ENCODE results near the gene RFTN2. TPM values are rescaled to one million over a fixed set of nuclear protein-coding genes. Genes with fewer than 3 reads are reported as not detected.
"Not testable (repeated sequence)": the region's sequence is repeated elsewhere in the genome, so short reads cannot be mapped to it uniquely, and the experiment has no call there.

The RFTN2 gene
- total RNA-seq, 1 experiment from 2014 or later: 0.21 TPM

DNA sequence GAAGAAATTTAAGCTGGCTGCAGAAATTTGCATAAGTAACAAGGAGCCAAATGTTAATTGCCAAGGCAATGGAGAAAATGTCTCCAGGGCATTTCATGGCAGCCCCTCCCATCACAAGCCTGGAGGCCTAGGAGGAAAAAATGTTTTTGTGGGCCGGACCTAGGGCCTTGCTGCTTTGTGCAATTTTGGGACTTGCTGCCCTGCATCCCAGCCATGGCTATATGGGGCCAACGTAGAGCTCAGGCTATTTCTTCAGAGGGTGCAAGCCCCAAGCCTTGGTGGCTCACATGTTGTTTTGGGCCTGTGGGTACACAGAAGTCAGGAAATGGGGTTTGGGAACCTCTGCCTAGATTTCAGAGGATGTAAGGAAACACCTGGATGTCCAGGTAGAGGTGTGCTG is 101.8 kb downstream of the RFTN2 start:
- DNase-seq (ENCODE audit: low read depth in 1 of 2, low spot score in 2 of 2): no peak
- Histone ChIP-seq H3K27ac (no peak overlapping the region), H3K9me3 (replicated peaks) (0 out of 2 replicates have a peak, but pooled peaks cover 2% of the 10 kb centered on the region), H3K4me1 (replicated peaks) (no peaks in the 10 kb centered on the region), H3K4me3 (no peak overlapping the region), H3K36me3 (no peaks in the 10 kb centered on the region), H3K27me3 (replicated peaks) (no peaks in the 10 kb centered on the region)

- H3K4me1 ChIP-seq (replicated peaks): no peaks in the 10 kb centered on the region
- no peak overlapping the region for H3K27ac ChIP-seq
- no peak for DNase-seq (ENCODE audit: low read depth in 1 of 2, low spot score in 2 of 2)
Measured at GRCh38 chr2:197571627-197572271, 103.6 kb downstream of the RFTN2 start.

DNA sequence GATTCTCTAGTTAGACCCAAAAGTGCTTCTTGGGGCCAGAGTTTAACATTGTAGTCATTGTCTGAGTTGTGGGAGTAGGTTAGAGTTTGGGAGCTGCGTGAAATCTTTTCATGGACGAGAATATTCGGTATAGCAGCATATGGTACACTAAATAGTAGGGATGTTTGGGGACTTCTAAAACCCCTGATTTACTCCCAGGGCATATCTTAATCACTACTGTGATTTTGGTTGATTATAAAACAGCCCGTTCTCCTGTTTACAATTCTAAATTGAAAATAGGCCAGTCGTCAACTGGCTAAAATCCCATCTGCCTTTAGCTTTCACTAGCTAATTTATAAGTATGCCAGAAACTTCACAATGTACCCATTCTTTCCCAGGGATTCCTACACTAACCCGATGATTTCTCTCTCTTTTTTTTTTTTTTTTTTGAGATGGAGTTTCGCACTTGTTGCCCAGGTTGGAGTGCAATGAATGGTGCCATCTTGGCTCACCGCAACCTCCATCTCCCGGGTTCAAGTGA is 115.2 kb downstream of the RFTN2 start:
- Histone ChIP-seq H3K4me1 (replicated peaks) (no peaks in the 10 kb centered on the region), H3K9me3 (replicated peaks) (no peaks in the 10 kb centered on the region), H3K27me3 (replicated peaks) (no peaks in the 10 kb centered on the region), H3K36me3 (peaks cover 19% of the 10 kb centered on the region), H3K4me3 (no peak overlapping the region), H3K27ac (no peak overlapping the region)
- no peak for DNase-seq (ENCODE audit: low read depth in 1 of 2, low spot score in 2 of 2)

More at GRCh38 chr2:197571627-197572271, 103.6 kb downstream of the RFTN2 start:
- 0 out of 2 replicates have a peak, but pooled peaks cover 2% of the 10 kb centered on the region for H3K9me3 ChIP-seq (replicated peaks)
- H3K4me3 ChIP-seq: no peak overlapping the region
- H3K36me3 ChIP-seq: no peaks in the 10 kb centered on the region
- H3K27me3 ChIP-seq (replicated peaks): no peaks in the 10 kb centered on the region

DNA sequence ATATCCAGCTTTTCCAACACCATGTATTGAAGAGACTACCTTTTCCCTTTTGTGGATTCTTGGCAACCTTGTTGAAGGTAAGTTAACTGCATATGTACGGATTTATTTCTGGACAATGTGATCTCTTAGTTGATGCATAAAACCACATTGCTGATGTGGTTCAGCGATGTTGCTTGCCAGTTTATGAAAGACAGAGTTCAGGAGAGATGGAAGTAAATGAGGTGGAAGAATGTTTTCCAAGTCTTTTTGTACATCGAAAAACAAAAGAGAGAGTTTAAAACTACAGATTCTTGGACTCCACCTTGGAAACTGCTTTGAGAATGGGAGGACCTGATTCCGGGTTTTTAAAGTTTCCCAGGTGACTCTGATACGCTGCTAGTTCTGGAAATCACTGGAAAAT is 115.7 kb downstream of the RFTN2 start:
- Histone ChIP-seq H3K9me3 (replicated peaks) (no peaks in the 10 kb centered on the region), H3K4me3 (no peak overlapping the region), H3K27me3 (replicated peaks) (no peaks in the 10 kb centered on the region), H3K36me3 (peaks cover 25% of the 10 kb centered on the region), H3K4me1 (replicated peaks) (no peaks in the 10 kb centered on the region), H3K27ac (no peak overlapping the region)
- no peak for DNase-seq (ENCODE audit: low read depth in 1 of 2, low spot score in 2 of 2)

DNA sequence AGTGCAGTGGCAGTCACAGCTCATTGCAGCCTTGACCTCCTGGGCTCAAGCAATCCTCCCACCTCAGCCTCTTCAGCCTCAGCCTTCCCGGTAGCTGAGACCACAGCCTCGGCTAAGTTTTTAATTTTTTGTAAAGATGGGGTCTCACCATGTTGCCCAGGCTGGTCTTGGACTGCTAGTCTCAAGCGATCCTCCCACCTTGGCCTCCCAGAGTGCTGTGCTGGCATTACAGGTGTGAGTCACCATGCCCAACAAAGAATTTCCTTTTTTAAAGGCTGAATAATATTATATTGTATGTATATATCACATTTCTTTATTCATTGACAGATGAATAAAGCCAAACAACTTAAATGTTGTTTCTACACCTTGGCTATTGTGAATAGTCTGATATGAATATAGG is 117.0 kb downstream of the RFTN2 start:
- Histone ChIP-seq H3K27ac (no peak overlapping the region), H3K4me1 (replicated peaks) (no peaks in the 10 kb centered on the region), H3K27me3 (replicated peaks) (no peaks in the 10 kb centered on the region), H3K9me3 (replicated peaks) (no peaks in the 10 kb centered on the region), H3K36me3 (peaks cover 38% of the 10 kb centered on the region), H3K4me3 (no peak overlapping the region)
- no peak for DNase-seq (ENCODE audit: low read depth in 1 of 2, low spot score in 2 of 2)

GRCh38 chr2:197556456-197556855 is 118.9 kb downstream of the RFTN2 start:
- Histone ChIP-seq H3K4me1 (replicated peaks) (no peaks in the 10 kb centered on the region), H3K4me3 (no peak overlapping the region), H3K27ac (no peak overlapping the region), H3K36me3 (peaks cover 49% of the 10 kb centered on the region), H3K27me3 (replicated peaks) (no peaks in the 10 kb centered on the region), H3K9me3 (replicated peaks) (no peaks in the 10 kb centered on the region)
- DNase-seq (ENCODE audit: low read depth in 1 of 2, low spot score in 2 of 2): no peak

- Histone ChIP-seq H3K4me3 (no peak overlapping the region), H3K27ac (no peak overlapping the region), H3K36me3 (peaks cover 49% of the 10 kb centered on the region), H3K27me3 (replicated peaks) (no peaks in the 10 kb centered on the region), H3K9me3 (replicated peaks) (no peaks in the 10 kb centered on the region), H3K4me1 (replicated peaks) (no peaks in the 10 kb centered on the region)
- DNase-seq (ENCODE audit: low read depth in 1 of 2, low spot score in 2 of 2): no peak
Measured at GRCh38 chr2:197555467-197555866, 119.9 kb downstream of the RFTN2 start.

DNA sequence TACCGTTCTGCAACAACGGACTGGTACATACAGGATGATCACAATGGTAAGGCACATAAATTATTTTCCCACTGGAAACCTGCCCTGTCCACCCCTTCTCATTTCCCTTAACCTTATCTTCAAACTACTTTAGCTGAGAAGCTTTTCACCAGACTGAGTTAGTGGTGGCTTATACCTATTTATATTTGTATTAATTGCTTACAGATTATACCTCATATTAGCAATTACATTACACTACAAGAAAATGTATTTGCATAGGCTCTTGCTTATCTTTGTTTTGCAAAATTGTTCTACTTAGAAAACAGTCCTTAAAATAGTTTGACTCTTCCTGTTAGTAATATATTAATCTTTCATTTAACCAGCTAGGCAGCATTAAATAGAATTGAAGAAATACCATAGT is 124.1 kb downstream of the RFTN2 start:
- not testable (repeated sequence) for H3K4me1 ChIP-seq (replicated peaks); DNase-seq (ENCODE audit: low read depth in 1 of 2, low spot score in 2 of 2); H3K27me3 ChIP-seq (replicated peaks); H3K4me3 ChIP-seq; H3K27ac ChIP-seq; H3K9me3 ChIP-seq (replicated peaks)
- H3K36me3 ChIP-seq: peaks cover 55% of the 10 kb centered on the region

DNA sequence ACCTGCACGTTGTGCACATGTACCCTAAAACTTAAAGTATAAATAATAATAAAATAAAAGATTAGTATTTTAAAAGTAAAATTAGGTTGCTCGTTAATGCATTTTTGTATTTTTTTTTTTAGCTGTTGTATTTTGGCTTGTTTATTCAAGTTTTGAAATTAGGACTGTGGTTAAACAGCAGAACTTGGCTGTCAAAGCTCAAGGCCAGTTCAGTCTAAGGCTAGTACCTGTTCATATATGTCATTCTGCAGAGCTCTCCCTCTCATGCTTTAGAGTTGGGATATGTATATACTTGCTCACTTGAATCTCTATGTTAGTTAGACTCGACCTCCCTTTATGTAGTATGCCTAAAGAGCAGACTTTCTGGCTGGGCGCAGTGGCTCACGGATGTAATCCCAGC is 126.8 kb downstream of the RFTN2 start:
- Histone ChIP-seq H3K27me3 (replicated peaks) (no peaks in the 10 kb centered on the region), H3K9me3 (replicated peaks) (no peaks in the 10 kb centered on the region), H3K4me3 (no peak overlapping the region), H3K4me1 (replicated peaks) (no peaks in the 10 kb centered on the region), H3K27ac (no peak overlapping the region), H3K36me3 (peaks cover 54% of the 10 kb centered on the region)
- no peak for DNase-seq (ENCODE audit: low read depth in 1 of 2, low spot score in 2 of 2)

DNA sequence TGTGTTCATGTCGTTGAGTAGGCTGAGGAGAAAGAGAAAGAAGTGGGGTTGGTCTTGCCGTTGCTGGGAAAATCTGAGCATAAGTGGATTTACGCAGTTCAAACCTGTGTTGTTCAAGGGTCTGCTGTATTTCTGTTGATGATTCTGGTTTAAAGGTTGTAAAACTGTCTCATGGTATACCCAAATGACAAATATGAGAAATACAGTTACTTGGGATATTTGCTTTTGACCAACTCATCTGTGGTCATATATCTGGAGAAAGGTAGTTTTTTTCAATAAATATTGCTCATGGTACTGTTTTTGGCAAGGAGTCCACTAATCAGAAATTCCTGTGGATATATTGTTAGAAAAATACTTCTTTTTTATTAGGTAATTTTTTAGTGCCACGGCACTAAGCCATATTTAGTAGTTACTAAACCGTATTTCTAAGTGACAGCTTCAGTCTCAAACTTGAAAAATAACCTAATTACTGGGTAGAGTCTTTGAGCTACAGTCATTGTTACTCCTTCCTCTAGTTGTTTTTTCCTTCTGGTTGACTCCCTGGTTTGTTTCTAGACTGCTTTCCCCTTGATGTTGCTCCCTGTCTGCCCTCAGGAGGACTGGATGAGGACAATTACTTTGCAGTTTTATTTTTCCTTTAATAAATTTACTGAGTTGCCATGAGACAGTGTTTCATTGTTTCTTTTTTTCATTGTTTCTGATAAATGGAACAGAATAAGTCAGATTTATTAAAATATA is 128.1 kb downstream of the RFTN2 start:
- Histone ChIP-seq H3K4me3 (no peak overlapping the region), H3K27me3 (replicated peaks) (no peaks in the 10 kb centered on the region), H3K36me3 (peaks cover 57% of the 10 kb centered on the region), H3K4me1 (replicated peaks) (no peaks in the 10 kb centered on the region), H3K27ac (no peak overlapping the region), H3K9me3 (replicated peaks) (no peaks in the 10 kb centered on the region)
- no peak for DNase-seq (ENCODE audit: low read depth in 1 of 2, low spot score in 2 of 2)

DNA sequence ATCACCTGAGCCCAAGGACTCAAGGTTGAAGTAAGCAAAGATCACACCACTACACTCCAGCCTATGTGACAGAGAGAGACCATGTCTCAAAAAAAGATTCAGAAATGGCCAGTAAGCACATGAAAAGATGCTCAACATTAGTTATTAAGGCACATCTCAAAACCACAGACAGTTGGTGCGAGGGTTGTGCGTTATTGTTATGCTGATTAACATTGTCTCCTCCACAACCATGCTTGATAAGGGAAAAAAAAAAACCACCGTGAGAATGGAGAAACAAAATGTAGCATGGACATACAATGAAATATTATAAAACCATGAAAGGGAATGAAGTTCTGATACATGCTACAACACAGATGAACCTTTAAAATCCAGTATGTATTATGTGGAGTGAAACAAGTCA is 132.2 kb downstream of the RFTN2 start:
- H3K9me3 ChIP-seq (replicated peaks): no peaks in the 10 kb centered on the region
- H3K27ac ChIP-seq: no peak overlapping the region
- no peaks in the 10 kb centered on the region for H3K4me1 ChIP-seq (replicated peaks)
- no peak overlapping the region for H3K4me3 ChIP-seq
- no peak for DNase-seq (ENCODE audit: low read depth in 1 of 2, low spot score in 2 of 2)
- peaks cover 73% of the 10 kb centered on the region for H3K36me3 ChIP-seq
- H3K27me3 ChIP-seq (replicated peaks): no peaks in the 10 kb centered on the region

- no peaks in the 10 kb centered on the region for H3K27me3 ChIP-seq (replicated peaks)
- H3K4me3 ChIP-seq: no peak overlapping the region
- peaks cover 80% of the 10 kb centered on the region for H3K36me3 ChIP-seq
- H3K27ac ChIP-seq: no peak overlapping the region
- no peaks in the 10 kb centered on the region for H3K4me1 ChIP-seq (replicated peaks)
- H3K9me3 ChIP-seq (replicated peaks): no peaks in the 10 kb centered on the region
- no peak for DNase-seq (ENCODE audit: low read depth in 1 of 2, low spot score in 2 of 2)
Measured at GRCh38 chr2:197539734-197540133, 135.7 kb downstream of the RFTN2 start.

GRCh38 chr2:197538412-197538811 is 137.0 kb downstream of the RFTN2 start:
- Histone ChIP-seq H3K36me3 (peaks cover 71% of the 10 kb centered on the region), H3K9me3 (replicated peaks) (no peaks in the 10 kb centered on the region), H3K4me3 (no peak overlapping the region), H3K27ac (no peak overlapping the region), H3K4me1 (replicated peaks) (no peaks in the 10 kb centered on the region), H3K27me3 (replicated peaks) (no peaks in the 10 kb centered on the region)
- no peak for DNase-seq (ENCODE audit: low read depth in 1 of 2, low spot score in 2 of 2)
